IgD-negative memory B cell (primary cell): ENCODE measurements around the gene STOM. TPM values are rescaled to one million over a fixed set of nuclear protein-coding genes. Genes with fewer than 3 reads are reported as not detected.
A peak's percentile ranks its signal among the peaks of the same experiment; 100 is the strongest.
"Not testable (repeated sequence)": the region's sequence is repeated elsewhere in the genome, so short reads cannot be mapped to it uniquely, and the experiment has no call there.

Experiments used
- H3K27ac Mint-ChIP-seq, 3 donors: one replicate each; pipeline ENCODE4 v1.8.0; 2020 to 2022; ENCODE audit warnings: mild to moderate bottlenecking in 3 of 3, mixed read lengths in 3 of 3, moderate library complexity in 1 of 3
- H3K27me3 Mint-ChIP-seq: one replicate; pipeline ENCODE4 v1.8.0; 2021; ENCODE audit warnings: mixed read lengths
- H3K36me3 Mint-ChIP-seq: one replicate; pipeline ENCODE4 v1.8.0; 2020; ENCODE audit warnings: mild to moderate bottlenecking, mixed read lengths
- H3K4me1 Mint-ChIP-seq, 3 donors: one replicate each; pipeline ENCODE4 v1.8.0; 2020 to 2022; ENCODE audit warnings: mixed read lengths in 3 of 3, mild to moderate bottlenecking in 1 of 3
- H3K4me3 Mint-ChIP-seq, 4 donors: one replicate each; pipeline ENCODE4 v1.8.0; 2020 to 2022; ENCODE audit warnings: mild to moderate bottlenecking in 4 of 4, mixed read lengths in 4 of 4, moderate library complexity in 3 of 4
- H3K9me3 Mint-ChIP-seq, 3 donors: one replicate each; pipeline ENCODE4 v1.8.0; 2020 to 2021; ENCODE audit warnings: mixed read lengths in 3 of 3, mild to moderate bottlenecking in 1 of 3
- polyA plus RNA-seq: library from polyadenylated mRNA; unstranded; fragments of 300-500 nt; fragmentation: Illumina TruSeq; gene quantifications from one replicate; pipeline ENCODE4 v1.2.3, GENCODE V29; 2021

STOM gene
- polyA plus RNA-seq, result 17.2 TPM

- Mint-ChIP-seq H3K27me3 (no peaks in the 10 kb centered on the region), H3K9me3 (peaks cover 0 to 3% (median 0%) of the 10 kb centered on the region in 3 donors), H3K27ac (peak within 1 kb of the TSS; percentile 10 to 94 (median 21)), H3K4me1 (peaks cover 13 to 19% (median 14%) of the 10 kb centered on the region in 3 donors), H3K4me3 (peak within 1 kb of the TSS; percentile 84 to 97 (median 94)), H3K36me3 (no peaks in the 10 kb centered on the region)
These were observed at the start of gene STOM for GRCh38 chr9:121369595-121370265. STOM (minus strand) TSS chr9:121370250; CDS start chr9:121370187, 63 bp downstream.

- H3K4me1 Mint-ChIP-seq, result no peaks in the 10 kb centered on the region
- no peak overlapping the region for H3K27ac Mint-ChIP-seq
- peaks cover 0 to 2% (median 0%) of the 10 kb centered on the region in 3 donors for H3K9me3 Mint-ChIP-seq
- no peaks in the 10 kb centered on the region for H3K36me3 Mint-ChIP-seq
- H3K4me3 Mint-ChIP-seq, result no peak overlapping the region
- peaks cover 2% of the 10 kb centered on the region for H3K27me3 Mint-ChIP-seq
These were observed 41.9 kb upstream of the STOM start for GRCh38 chr9:121411993-121412392.

- H3K36me3 Mint-ChIP-seq, result no peaks in the 10 kb centered on the region
- H3K27ac Mint-ChIP-seq, result peak overlapping the region in 1 of 3 donors; percentile 35
These were observed 35.8 kb upstream of the STOM start for GRCh38 chr9:121405899-121406298.

DNA sequence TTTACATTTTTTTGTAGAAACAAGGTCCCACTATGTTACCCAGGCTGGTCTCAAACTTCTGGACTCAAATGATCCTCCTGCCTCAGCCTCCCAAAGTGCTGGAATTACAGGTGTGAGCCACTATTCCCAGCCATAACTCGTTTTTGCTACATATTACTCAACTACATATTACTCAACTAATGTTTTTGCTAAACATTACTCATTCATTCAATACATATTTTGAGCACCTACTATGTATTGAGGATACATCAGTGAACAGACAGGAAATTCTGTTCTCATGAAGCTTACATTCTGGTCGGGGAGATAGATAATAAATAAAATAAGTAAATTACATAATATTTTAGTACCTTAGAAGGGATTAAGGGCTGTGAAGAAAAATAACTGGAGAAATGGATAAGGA is 34.9 kb upstream of the STOM start:
- H3K4me1 Mint-ChIP-seq, result peaks cover 0 to 3% (median 0%) of the 10 kb centered on the region in 3 donors
- H3K4me3 Mint-ChIP-seq, result no peak overlapping the region
- H3K9me3 Mint-ChIP-seq, result peaks cover 0 to 7% (median 2%) of the 10 kb centered on the region in 3 donors
- peaks cover 3% of the 10 kb centered on the region for H3K36me3 Mint-ChIP-seq
- no peaks in the 10 kb centered on the region for H3K27me3 Mint-ChIP-seq
- peak overlapping the region in 2 of 3 donors; percentile 19 to 56 for H3K27ac Mint-ChIP-seq

More at GRCh38 chr9:121405899-121406298, 35.8 kb upstream of the STOM start:
- Mint-ChIP-seq H3K9me3 (peaks cover 0 to 7% (median 2%) of the 10 kb centered on the region in 3 donors), H3K27me3 (no peaks in the 10 kb centered on the region), H3K4me3 (no peak overlapping the region), H3K4me1 (no peaks in the 10 kb centered on the region)

DNA sequence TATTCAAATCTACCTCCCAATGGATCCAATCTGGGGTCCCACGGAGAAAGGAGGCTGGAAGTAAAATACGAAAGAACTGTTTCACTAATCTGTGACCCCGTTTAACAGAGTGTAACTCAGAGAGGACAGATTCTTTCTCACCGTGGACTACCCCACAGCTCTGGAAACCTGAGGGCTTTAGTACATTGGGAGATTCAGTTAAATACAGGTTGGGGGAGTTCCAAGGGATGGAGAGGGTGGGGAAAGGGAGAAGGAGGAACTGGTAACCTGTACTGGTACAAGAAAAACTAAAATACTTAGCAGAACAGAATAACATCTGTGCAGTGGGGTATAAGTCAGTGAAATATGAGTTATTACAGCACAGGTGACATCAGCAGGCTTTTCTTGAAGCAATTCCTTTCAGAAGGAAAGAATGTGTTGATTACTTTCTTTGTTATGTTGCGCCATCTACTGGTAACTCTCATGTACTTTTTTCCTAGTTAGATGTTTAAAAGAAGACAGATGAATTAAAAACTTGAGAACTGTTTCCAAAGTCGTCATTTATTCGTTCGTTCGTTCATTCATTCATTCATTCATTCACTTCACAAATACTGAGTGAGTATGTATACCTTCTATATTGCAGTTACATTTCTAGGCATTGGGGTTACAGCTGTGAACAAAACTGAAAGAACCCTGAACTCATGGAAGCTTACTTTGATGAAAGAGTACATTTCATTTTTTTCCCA is 30.0 kb upstream of the STOM start:
- Mint-ChIP-seq H3K36me3 (peaks cover 5% of the 10 kb centered on the region), H3K27ac (no peak overlapping the region), H3K27me3 (no peaks in the 10 kb centered on the region), H3K4me1 (peaks cover 0 to 3% (median 0%) of the 10 kb centered on the region in 3 donors), H3K9me3 (peaks cover 0 to 4% (median 3%) of the 10 kb centered on the region in 3 donors), H3K4me3 (no peak overlapping the region)

GRCh38 chr9:121399126-121399882 is 29.3 kb upstream of the STOM start:
- Mint-ChIP-seq H3K4me1 (peaks cover 0 to 3% (median 0%) of the 10 kb centered on the region in 3 donors), H3K4me3 (no peak overlapping the region), H3K9me3 (peaks cover 0 to 4% (median 3%) of the 10 kb centered on the region in 3 donors), H3K27me3 (no peaks in the 10 kb centered on the region), H3K36me3 (peaks cover 5% of the 10 kb centered on the region), H3K27ac (no peak overlapping the region)

DNA sequence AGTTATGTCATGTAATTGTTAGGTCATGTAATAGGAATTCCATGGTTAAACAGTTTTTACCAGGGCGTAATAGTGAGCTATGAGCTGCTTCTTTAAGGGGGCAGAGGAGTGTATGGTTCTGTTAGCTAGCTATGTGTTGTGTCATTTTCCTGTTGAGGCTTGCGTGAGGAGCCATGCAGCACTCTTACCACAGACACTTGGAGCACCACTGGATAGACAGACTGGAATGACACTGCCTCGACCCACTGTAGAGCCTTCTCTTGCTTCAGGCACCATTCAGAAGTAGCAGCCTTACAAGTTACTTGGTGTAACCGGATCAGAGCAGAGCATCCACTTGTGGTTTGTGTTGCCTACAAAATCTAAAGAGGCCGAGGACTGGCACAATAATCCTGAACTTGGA is 28.3 kb upstream of the STOM start:
- Mint-ChIP-seq H3K27me3 (no peaks in the 10 kb centered on the region), H3K4me1 (peaks cover 0 to 3% (median 0%) of the 10 kb centered on the region in 3 donors), H3K9me3 (peaks cover 0 to 4% (median 3%) of the 10 kb centered on the region in 3 donors), H3K27ac (no peak overlapping the region), H3K4me3 (no peak overlapping the region), H3K36me3 (peaks cover 5% of the 10 kb centered on the region)

- not testable (repeated sequence) for H3K9me3 Mint-ChIP-seq
These were observed 27.2 kb upstream of the STOM start for GRCh38 chr9:121397277-121397676.

DNA sequence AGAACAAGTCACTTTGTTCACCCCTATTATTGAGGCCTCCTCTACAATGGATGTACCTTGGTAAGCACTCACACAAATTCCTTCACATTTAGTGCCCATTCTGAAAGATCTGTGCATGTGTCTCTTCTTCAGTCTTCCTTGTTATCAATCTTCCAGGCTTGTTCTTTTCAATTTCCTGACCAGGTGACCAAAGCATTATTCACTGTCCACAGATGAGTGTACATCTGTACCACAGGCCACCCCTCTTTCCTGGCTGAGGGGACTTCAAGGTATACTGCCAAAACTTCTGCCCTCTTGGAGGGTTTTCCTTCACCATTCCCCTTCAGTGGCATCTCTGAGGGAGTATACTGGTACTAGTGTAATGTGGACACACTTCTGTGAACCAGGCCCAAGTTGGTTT is 25.5 kb upstream of the STOM start:
- no peak overlapping the region for H3K4me3 Mint-ChIP-seq
- H3K27ac Mint-ChIP-seq, result no peak overlapping the region
- H3K4me1 Mint-ChIP-seq, result peaks cover 0 to 3% (median 0%) of the 10 kb centered on the region in 3 donors
- peaks cover 5% of the 10 kb centered on the region for H3K36me3 Mint-ChIP-seq
- peaks cover 0 to 4% (median 3%) of the 10 kb centered on the region in 3 donors for H3K9me3 Mint-ChIP-seq
- H3K27me3 Mint-ChIP-seq, result no peaks in the 10 kb centered on the region

More at GRCh38 chr9:121397277-121397676, 27.2 kb upstream of the STOM start:
- H3K27ac Mint-ChIP-seq, H3K4me3 Mint-ChIP-seq, H3K36me3 Mint-ChIP-seq, H3K4me1 Mint-ChIP-seq, H3K27me3 Mint-ChIP-seq: not testable (repeated sequence)

- Mint-ChIP-seq H3K36me3 (peaks cover 2% of the 10 kb centered on the region), H3K27me3 (no peaks in the 10 kb centered on the region), H3K27ac (no peak overlapping the region), H3K4me1 (no peaks in the 10 kb centered on the region), H3K4me3 (no peak overlapping the region), H3K9me3 (peaks cover 0 to 4% (median 3%) of the 10 kb centered on the region in 3 donors)
These were observed 24.2 kb upstream of the STOM start for GRCh38 chr9:121394292-121394691.

GRCh38 chr9:121393318-121393717 is 23.3 kb upstream of the STOM start:
- Mint-ChIP-seq H3K27me3 (no peaks in the 10 kb centered on the region), H3K4me1 (no peaks in the 10 kb centered on the region), H3K9me3 (peaks cover 0 to 4% (median 3%) of the 10 kb centered on the region in 3 donors), H3K27ac (no peak overlapping the region), H3K36me3 (peaks cover 2% of the 10 kb centered on the region), H3K4me3 (no peak overlapping the region)

- Mint-ChIP-seq H3K4me3 (no peak overlapping the region), H3K27ac (no peak overlapping the region), H3K4me1 (no peaks in the 10 kb centered on the region), H3K27me3 (peaks cover 3% of the 10 kb centered on the region), H3K9me3 (no peaks in the 10 kb centered on the region), H3K36me3 (no peaks in the 10 kb centered on the region)
These were observed 20.3 kb upstream of the STOM start for GRCh38 chr9:121390372-121390771.

DNA sequence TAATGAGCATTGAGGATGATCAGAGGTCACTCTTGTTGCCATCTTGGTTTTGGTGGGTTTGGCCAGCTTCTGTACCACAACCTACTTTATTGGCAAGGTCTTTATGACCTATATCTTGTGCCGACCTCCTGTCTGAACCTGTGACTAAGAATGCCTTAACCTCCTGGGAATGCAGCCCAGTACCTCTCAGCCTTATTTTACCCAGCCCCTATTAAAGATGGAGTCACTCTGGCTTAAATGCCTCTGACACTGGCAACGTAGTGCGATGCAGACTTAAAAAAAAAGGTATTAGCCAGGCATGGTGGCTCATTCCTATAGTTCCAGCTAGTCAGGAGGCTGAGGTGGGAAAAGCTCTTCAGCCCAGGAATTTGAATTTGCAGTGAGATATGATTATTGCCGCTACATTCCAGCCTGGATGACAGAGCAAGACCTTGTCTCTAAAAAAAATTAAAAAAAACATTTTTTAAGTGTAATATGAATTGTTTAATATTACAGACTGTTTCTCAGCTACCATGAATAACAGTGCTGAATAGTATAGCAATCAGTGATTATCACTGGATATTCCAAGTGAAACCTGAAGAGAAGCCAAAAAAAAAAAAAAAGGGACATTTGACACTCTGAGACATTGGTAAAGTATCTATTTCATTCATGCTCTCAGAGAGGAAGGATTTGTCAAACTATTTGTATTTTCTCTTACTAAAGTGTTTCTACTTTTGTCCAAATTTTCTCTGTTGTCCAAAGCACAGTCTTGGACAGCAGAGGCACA is 18.3 kb upstream of the STOM start:
- Mint-ChIP-seq H3K4me3 (no peak overlapping the region), H3K9me3 (no peaks in the 10 kb centered on the region), H3K36me3 (no peaks in the 10 kb centered on the region), H3K4me1 (no peaks in the 10 kb centered on the region), H3K27ac (peak overlapping the region in 1 of 3 donors; percentile 35), H3K27me3 (peaks cover 5% of the 10 kb centered on the region)

DNA sequence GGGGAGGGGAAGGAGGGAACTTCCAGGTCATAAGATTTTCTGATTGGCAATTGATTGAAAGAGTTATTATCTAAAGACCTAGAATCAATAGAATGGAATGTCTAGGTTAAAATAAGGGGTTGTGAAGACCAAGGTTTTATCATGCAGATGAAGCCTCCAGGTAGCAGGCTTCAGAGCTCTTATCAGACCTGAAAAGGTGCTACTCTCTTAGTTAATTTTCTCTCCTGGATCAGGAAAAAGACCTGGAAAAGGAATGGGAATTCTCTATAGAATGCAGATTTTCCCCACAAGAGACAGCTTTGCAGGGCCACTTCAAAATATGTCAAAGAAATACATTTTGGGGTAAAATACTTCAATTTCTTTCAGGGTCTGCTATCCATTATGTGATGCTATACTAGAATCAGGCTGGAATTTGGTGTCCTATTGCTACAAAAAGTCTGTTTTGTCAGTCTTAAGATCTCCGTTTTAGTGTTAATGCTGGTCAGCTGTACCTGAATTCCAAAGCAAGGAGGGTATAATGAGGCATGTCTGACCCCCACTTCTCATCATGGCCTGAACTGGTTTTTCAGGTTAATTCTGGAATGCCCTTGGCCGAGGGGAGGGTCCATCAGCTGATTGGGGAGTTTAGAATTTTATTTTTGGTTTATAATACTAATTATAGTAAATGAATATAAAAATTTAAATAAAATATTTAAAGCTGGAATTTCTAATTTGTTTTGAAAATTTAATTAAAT is 16.6 kb upstream of the STOM start:
- Mint-ChIP-seq H3K36me3 (no peaks in the 10 kb centered on the region), H3K27me3 (peaks cover 5% of the 10 kb centered on the region), H3K4me1 (no peaks in the 10 kb centered on the region), H3K9me3 (no peaks in the 10 kb centered on the region), H3K27ac (no peak overlapping the region), H3K4me3 (no peak overlapping the region)
